ENCODE results near the gene BRK1.

DNA sequence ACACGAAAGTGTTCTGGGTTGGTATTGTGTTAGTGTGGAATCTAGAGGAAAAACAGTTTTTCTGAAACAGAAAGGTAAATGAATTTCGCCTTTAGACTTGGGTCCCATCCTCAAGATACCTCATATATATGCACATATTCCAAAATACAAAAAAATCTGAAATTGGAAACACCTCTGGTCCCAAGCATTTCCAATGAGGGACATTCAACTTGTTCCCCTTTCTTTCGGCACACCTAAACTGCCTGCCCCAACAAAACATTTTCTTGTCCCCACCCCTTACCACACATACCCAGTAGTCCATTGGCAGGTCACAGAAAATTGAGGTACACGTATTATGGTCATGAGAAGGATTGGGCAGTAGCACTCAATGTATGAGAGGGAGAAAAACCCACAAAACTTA, 40.2 kb downstream of the BRK1 start:
- TF ChIP-seq, protein P1, sequence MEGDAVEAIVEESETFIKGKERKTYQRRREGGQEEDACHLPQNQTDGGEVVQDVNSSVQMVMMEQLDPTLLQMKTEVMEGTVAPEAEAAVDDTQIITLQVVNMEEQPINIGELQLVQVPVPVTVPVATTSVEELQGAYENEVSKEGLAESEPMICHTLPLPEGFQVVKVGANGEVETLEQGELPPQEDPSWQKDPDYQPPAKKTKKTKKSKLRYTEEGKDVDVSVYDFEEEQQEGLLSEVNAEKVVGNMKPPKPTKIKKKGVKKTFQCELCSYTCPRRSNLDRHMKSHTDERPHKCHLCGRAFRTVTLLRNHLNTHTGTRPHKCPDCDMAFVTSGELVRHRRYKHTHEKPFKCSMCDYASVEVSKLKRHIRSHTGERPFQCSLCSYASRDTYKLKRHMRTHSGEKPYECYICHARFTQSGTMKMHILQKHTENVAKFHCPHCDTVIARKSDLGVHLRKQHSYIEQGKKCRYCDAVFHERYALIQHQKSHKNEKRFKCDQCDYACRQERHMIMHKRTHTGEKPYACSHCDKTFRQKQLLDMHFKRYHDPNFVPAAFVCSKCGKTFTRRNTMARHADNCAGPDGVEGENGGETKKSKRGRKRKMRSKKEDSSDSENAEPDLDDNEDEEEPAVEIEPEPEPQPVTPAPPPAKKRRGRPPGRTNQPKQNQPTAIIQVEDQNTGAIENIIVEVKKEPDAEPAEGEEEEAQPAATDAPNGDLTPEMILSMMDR (IDR thresholded peaks at IDR 0.05; ENCODE audit: insufficient read depth, low read depth, low read length) = no peak
- TF ChIP-seq EZH2 (IDR thresholded peaks at IDR 0.05; ENCODE audit: insufficient read depth, low read length) = no peak
